Activated B cell treated with CpG ODN at 0.5 μM for 24 hours (primary cell): ENCODE results near the gene PSD. TPM values are rescaled to one million over a fixed set of nuclear protein-coding genes. Genes with fewer than 3 reads are reported as not detected.
A peak's percentile ranks its signal among the peaks of the same experiment; 100 is the strongest.

Source experiments
- ATAC-seq: fragments of 200-7000 bp; cut with Tn5 transposase; one replicate; pipeline ENCODE4 v1.10.0; 2021; ENCODE audit warnings: low read depth, mild to moderate bottlenecking, moderate library complexity
- CTCF ChIA-PET: fragments of 350-600 bp; sonication (Branson Sonifier 250); formaldehyde crosslinking; loops from one replicate; lab custom pipeline; 2021; ENCODE audit warnings: antibody characterized with exemption; lab: Charles Lee
- POLR2A ChIA-PET: fragments of 350-600 bp; sonication (Branson Sonifier 250); formaldehyde crosslinking; loops from one replicate; lab custom pipeline; 2021; ENCODE audit warnings: antibody characterized with exemption; lab: Charles Lee
- DNase-seq: peaks from one replicate; pipeline ENCODE4 v3.0.0; 2022
- H3K27ac Mint-ChIP-seq: one replicate; pipeline ENCODE4 v1.8.0; 2020; ENCODE audit warnings: mixed read lengths
- H3K27me3 Mint-ChIP-seq: one replicate; pipeline ENCODE4 v1.8.0; 2021; ENCODE audit warnings: mixed read lengths
- H3K36me3 Mint-ChIP-seq: one replicate; pipeline ENCODE4 v1.8.0; 2021; ENCODE audit warnings: low read depth, mixed read lengths
- H3K4me1 Mint-ChIP-seq: one replicate; pipeline ENCODE4 v1.8.0; 2021; ENCODE audit warnings: mixed read lengths
- H3K4me3 Mint-ChIP-seq: one replicate; pipeline ENCODE4 v1.8.0; 2020; ENCODE audit warnings: mild to moderate bottlenecking, mixed read lengths
- H3K9me3 Mint-ChIP-seq: one replicate; pipeline ENCODE4 v1.8.0; 2020; ENCODE audit warnings: mixed read lengths
- CTCF ChIP-seq: fragments of 200-600 bp; IDR thresholded peaks from one replicate; pipeline ENCODE4 v1.8.0; 2022; ENCODE audit warnings: antibody characterized with exemption, mild to moderate bottlenecking
- intact Hi-C: fragments of 100-400 bp; cut with micrococcal nuclease; formaldehyde crosslinking; loops from one replicate; pipeline ENCODE4 v1.15.1; 2024
- total RNA-seq: library from RNA; stranded (reverse); gene quantifications from 2 replicates; pipeline ENCODE4 v1.2.3, GENCODE V29; 2022

The PSD gene
- total RNA-seq, 1 donor from 2014 or later = 1.5 TPM

GRCh38 chr10:102412293-102412692 is 6.3 kb downstream of the PSD start:
- H3K27ac Mint-ChIP-seq = no peak overlapping the region
- no peak for ATAC-seq
- peaks cover 59% of the 10 kb centered on the region for H3K27me3 Mint-ChIP-seq

GRCh38 chr10:102411341-102412255 is 7.0 kb downstream of the PSD start:
- no peak for TF ChIP-seq CTCF
- Mint-ChIP-seq H3K27me3 (peaks cover 57% of the 10 kb centered on the region), H3K4me1 (peaks cover 34% of the 10 kb centered on the region), H3K27ac (no peak overlapping the region), H3K9me3 (no peaks in the 10 kb centered on the region), H3K36me3 (no peaks in the 10 kb centered on the region), H3K4me3 (peak overlapping the region; percentile 45)
- ATAC-seq (no peak), DNase-seq (no peak)
- intact Hi-C loops = loop anchor here (1.0 kb wide), 1 partner anchor 9 kb away; the partner anchor contains the start of gene FBXL15
- ChIA-PET CTCF (interaction anchor here (1.7 kb wide), 1 partner anchor 12 kb away, joined by 6 read pairs; no protein-coding TSS in a partner anchor), POLR2A (interaction anchor here (0.5 to 5.7 kb wide), 4 partner anchors 7 to 268 kb away, joined by 3 to 105 read pairs (median 16); partner anchors contain the start of genes FBXL15 and NFKB2)

More at GRCh38 chr10:102412293-102412692, 6.3 kb downstream of the PSD start:
- ChIA-PET POLR2A (interaction anchor here (1.6 to 5.7 kb wide), 3 partner anchors 8 to 14 kb away, joined by 5 to 105 read pairs (median 26); partner anchors contain the start of genes FBXL15 and NFKB2), CTCF (interaction anchor here (1.7 to 1.8 kb wide), 2 partner anchors 8 to 12 kb away, joined by 6 to 7 read pairs; no protein-coding TSS in a partner anchor)
- Mint-ChIP-seq H3K4me3 (no peak overlapping the region), H3K9me3 (no peaks in the 10 kb centered on the region), H3K4me1 (peaks cover 34% of the 10 kb centered on the region), H3K36me3 (no peaks in the 10 kb centered on the region)
- TF ChIP-seq CTCF = no peak
- DNase-seq = no peak
- intact Hi-C loops = no loop called here

- no peak for TF ChIP-seq CTCF
- ATAC-seq (no peak), DNase-seq (peak; percentile 22)
- Mint-ChIP-seq H3K4me3 (peak overlapping the region; percentile 59), H3K9me3 (no peaks in the 10 kb centered on the region), H3K36me3 (no peaks in the 10 kb centered on the region), H3K4me1 (peaks cover 36% of the 10 kb centered on the region), H3K27me3 (peaks cover 49% of the 10 kb centered on the region), H3K27ac (no peak overlapping the region)
- POLR2A ChIA-PET = interaction anchor here (1.6 to 5.7 kb wide), 3 partner anchors 10 to 51 kb away, joined by 4 to 105 read pairs (median 9); partner anchors contain the start of genes FBXL15 and NFKB2
- CTCF ChIA-PET = interaction anchor here (1.9 kb wide), 1 partner anchor 12 kb away, joined by 8 read pairs; no protein-coding TSS in a partner anchor
- intact Hi-C loops = loop anchor here (1.0 kb wide), 1 partner anchor 10 kb away; the partner anchor contains the start of gene FBXL15
Measured at GRCh38 chr10:102410429-102411073, 8.0 kb downstream of the PSD start.

GRCh38 chr10:102409604-102410428 is 8.8 kb downstream of the PSD start:
- peaks cover 37% of the 10 kb centered on the region for H3K4me1 Mint-ChIP-seq
- peaks cover 1% of the 10 kb centered on the region for H3K36me3 Mint-ChIP-seq
- no peak for TF ChIP-seq CTCF
- ATAC-seq (no peak), DNase-seq (peak; percentile 14)
- H3K4me3 Mint-ChIP-seq = peak overlapping the region; percentile 59
- H3K27ac Mint-ChIP-seq = peak overlapping the region; percentile 41
- no peaks in the 10 kb centered on the region for H3K9me3 Mint-ChIP-seq
- intact Hi-C loops = no loop called here
- H3K27me3 Mint-ChIP-seq = peaks cover 48% of the 10 kb centered on the region
- ChIA-PET CTCF (interaction anchor here (1.2 to 1.9 kb wide), 2 partner anchors 11 to 174 kb away, joined by 3 to 8 read pairs; no protein-coding TSS in a partner anchor), POLR2A (interaction anchor here (0.6 to 5.7 kb wide), 5 partner anchors 11 to 232 kb away, joined by 4 to 105 read pairs (median 5); partner anchors contain the start of genes FBXL15 and NFKB2)
